HEK293T (cell line): ENCODE results near the gene CCP110.

Experiments
- CTBP1 ChIP-seq: fragments of 450-650 bp; IDR thresholded peaks from 2 replicates; pipeline ENCODE4 v1.6.1; 2016; ENCODE audit warnings: borderline replicate concordance
- ELF4 ChIP-seq: fragments of 450-650 bp; IDR thresholded peaks from 2 replicates; pipeline ENCODE4 v1.6.1; 2017; ENCODE audit warnings: antibody characterized with exemption
- FOXA1 ChIP-seq: fragments of 450-650 bp; IDR thresholded peaks from 2 replicates; pipeline ENCODE4 v1.6.1; 2016; ENCODE audit warnings: mild to moderate bottlenecking
- FOXM1 ChIP-seq: fragments of 450-650 bp; IDR thresholded peaks from 2 replicates; pipeline ENCODE4 v1.6.1; 2017; ENCODE audit warnings: mild to moderate bottlenecking, borderline replicate concordance
- LEF1 ChIP-seq: fragments of 450-650 bp; IDR thresholded peaks from 2 replicates; pipeline ENCODE4 v1.6.1; 2017; ENCODE audit warnings: mild to moderate bottlenecking, borderline replicate concordance
- NFRKB ChIP-seq: fragments of 450-650 bp; IDR thresholded peaks from 2 replicates; pipeline ENCODE4 v1.6.1; 2016; ENCODE audit warnings: mild to moderate bottlenecking, moderate library complexity
- SP1 ChIP-seq: fragments of 450-650 bp; IDR thresholded peaks from 2 replicates; pipeline ENCODE4 v1.6.1; 2017
- SUZ12 ChIP-seq: fragments of 450-650 bp; IDR thresholded peaks from 2 replicates; pipeline ENCODE4 v1.6.1; 2016; ENCODE audit warnings: mild to moderate bottlenecking
- ZNF384 ChIP-seq: fragments of 450-650 bp; IDR thresholded peaks from 2 replicates; pipeline ENCODE4 v1.6.1; 2016
- TF ChIP-seq, protein P1 (sequence below): fragments of 450-650 bp; IDR thresholded peaks from 2 replicates; pipeline ENCODE4 v1.6.1; 2016

DNA sequence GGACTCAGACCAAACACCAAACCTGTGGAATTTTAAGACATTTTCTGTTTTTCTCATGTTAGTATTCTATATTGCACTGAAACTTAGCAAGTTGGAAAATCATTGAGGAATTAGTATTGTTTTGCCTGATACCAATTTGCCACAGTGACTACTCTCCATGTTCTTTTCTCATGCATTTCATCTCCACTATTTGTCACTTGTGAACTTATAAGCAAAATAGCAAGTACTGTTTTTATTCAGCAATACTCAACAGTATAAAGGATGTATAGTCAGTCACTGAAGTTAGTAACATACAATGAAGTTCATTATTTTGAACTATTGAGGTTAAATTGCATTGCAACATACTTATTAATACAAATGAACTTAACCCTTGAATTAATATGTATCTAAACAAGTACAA, 25.9 kb downstream of the CCP110 start:
- TF ChIP-seq SP1 (no peak), NFRKB (no peak), CTBP1 (no peak), FOXA1 (no peak), LEF1 (no peak), SUZ12 (no peak), FOXM1 (no peak), ZNF384 (no peak), ELF4 (no peak)
- TF ChIP-seq, protein P1, sequence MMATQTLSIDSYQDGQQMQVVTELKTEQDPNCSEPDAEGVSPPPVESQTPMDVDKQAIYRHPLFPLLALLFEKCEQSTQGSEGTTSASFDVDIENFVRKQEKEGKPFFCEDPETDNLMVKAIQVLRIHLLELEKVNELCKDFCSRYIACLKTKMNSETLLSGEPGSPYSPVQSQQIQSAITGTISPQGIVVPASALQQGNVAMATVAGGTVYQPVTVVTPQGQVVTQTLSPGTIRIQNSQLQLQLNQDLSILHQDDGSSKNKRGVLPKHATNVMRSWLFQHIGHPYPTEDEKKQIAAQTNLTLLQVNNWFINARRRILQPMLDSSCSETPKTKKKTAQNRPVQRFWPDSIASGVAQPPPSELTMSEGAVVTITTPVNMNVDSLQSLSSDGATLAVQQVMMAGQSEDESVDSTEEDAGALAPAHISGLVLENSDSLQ, result no peak
